GM12872 (cell line): ENCODE results near the gene C20orf96.
A peak's percentile ranks its signal among the peaks of the same experiment; 100 is the strongest.

Experiments
- CTCF ChIP-seq: IDR thresholded peaks from 3 replicates; pipeline ENCODE4 v1.5.1; 2011; ENCODE audit warnings: low read depth, mild to moderate bottlenecking, low read length, moderate library complexity; ENCODE audit not compliant: insufficient read depth

The C20orf96 gene

DNA sequence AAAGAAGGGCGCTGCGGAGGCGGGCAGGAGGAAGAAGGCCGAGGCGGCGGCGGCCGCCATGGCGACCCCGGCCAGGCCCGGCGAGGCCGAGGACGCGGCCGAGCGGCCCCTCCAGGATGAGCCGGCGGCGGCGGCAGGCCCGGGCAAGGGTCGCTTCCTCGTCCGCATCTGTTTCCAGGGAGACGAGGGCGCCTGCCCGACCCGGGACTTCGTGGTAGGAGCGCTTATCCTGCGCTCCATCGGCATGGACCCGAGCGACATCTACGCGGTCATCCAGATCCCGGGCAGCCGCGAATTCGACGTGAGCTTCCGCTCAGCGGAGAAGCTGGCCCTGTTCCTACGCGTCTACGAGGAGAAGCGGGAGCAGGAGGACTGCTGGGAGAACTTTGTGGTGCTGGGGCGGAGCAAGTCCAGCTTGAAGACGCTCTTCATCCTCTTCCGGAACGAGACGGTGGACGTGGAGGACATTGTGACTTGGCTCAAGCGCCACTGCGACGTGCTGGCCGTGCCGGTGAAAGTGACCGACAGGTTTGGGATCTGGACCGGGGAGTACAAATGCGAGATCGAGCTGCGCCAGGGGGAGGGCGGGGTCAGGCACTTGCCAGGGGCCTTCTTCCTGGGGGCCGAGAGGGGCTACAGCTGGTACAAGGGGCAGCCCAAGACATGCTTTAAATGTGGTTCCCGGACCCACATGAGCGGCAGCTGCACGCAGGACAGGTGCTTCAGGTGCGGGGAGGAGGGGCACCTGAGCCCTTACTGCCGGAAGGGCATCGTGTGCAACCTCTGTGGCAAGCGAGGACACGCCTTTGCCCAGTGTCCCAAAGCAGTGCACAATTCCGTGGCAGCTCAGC is 7.6 kb upstream of the C20orf96 start:
- TF ChIP-seq CTCF = no peak

GRCh38 chr20:297098-297924 is 6.8 kb upstream of the C20orf96 start, which contains the start of gene ZCCHC3:
Gene ZCCHC3, plus strand, starts transcription at chr20:297570. Its CDS starts 17 bp downstream, at chr20:297587.
- 0 out of 3 replicates have a peak, but pooled peaks have one; percentile 14 for TF ChIP-seq CTCF

- TF ChIP-seq CTCF = no peak
Observed at GRCh38 chr20:295804-296203, 5.3 kb upstream of the C20orf96 start.

DNA sequence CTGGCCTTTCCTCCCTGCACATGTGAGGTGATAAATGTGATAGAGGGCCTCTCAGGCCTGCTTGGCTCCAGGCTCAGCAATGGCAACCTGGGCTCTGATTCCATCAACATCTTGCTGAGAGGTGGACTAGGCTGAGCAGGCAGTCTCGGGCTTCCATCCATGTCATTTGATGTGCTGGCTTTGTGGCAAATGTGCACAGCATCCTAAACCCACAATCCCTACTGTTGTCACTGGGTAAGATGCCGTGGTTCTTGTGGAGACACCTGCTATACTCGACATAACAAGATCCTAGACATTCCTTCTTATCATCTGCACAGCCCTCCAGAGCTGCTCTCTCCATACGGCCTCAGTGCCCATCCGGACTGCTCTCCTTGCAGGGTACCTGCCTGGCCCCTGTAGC is 4.1 kb upstream of the C20orf96 start:
- TF ChIP-seq CTCF = no peak

GRCh38 chr20:289693-290083 is 862 bp downstream of the C20orf96 start:
- TF ChIP-seq CTCF = no peak

DNA sequence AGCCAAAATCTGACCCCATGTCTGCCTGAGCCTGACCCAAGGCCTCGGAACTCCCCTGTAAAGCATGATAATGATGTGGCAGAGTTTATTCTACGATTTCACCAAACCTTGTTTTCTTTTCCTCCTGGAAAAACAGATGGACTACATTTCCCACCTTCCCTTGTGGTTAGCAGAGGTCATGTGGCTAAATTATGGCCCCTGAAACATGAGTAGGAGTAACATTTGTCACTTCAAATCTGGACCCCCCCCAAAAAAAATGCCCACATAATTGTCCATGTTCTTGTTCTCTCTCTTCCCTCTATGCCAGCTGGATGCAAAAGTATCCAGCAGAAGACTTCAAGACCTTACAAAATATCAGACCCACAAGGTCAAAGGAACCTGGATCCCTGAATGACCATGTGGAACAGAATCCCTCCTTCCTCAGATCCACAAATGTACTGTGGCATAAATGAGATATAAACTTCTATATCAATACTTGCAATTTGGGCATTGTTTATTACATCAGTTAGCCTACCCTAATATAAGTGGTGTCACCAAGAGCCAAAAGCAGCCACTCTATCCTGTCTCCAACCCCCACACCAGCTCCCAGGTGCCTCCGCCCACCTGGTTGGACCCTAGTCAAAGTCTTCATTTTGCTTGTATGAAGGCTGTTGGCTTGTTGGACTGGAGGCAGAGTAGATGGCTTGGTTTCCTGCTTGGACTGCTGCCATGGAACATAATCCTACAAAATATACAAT is 1.4 kb downstream of the C20orf96 start:
- no peak for TF ChIP-seq CTCF

DNA sequence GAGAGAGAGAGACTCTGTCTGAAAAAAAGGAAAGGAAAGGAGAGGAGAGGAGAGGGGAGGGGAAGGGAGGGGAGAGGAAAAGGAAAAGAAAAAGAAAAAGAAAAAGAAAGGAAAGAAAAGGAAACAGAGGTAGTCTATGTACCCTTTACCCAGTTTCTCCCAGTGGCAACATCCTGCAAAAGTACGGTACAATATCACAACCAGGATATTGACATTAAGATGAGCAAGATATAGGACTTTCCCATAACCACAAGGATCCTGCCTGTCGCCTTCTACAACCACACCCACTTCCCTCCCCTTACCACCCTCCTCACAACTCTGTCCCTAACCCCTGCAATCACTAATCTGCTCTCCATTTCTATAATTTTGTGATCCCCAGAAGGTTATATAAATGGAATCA is 4.0 kb downstream of the C20orf96 start:
- no peak for TF ChIP-seq CTCF
